ENCODE data around the gene KDM2A.

The KDM2A gene

GRCh38 chr11:67117672-67118180 is 1.3 kb upstream of the KDM2A start:
- DNase-seq (ENCODE audit: low read depth in 1 of 2, low spot score in 1 of 2), result no peak
- Histone ChIP-seq H3K4me3 (replicated peaks; ENCODE audit: insufficient read depth, low read length) (no peak overlapping the region), H3K27me3 (ENCODE audit: insufficient read depth, poor library complexity, severe bottlenecking) (no peaks in the 10 kb centered on the region), H3K27ac (replicated peaks) (peak overlapping the region; percentile 18; the same call in 1 of the 2 replicates)
- TF ChIP-seq REST (IDR thresholded peaks at IDR 0.05; ENCODE audit: insufficient replicate concordance, low read depth), result no peak
- TF ChIP-seq SPI1 (IDR thresholded peaks at IDR 0.05; ENCODE audit: borderline replicate concordance, low read depth), result no peak
- TF ChIP-seq CTCF (IDR thresholded peaks at IDR 0.05; ENCODE audit: insufficient read depth, low read length), result no peak
- no peak for TF ChIP-seq POLR2AphosphoS5 (IDR thresholded peaks at IDR 0.05; ENCODE audit: low read depth)
- TF ChIP-seq GABPA (IDR thresholded peaks at IDR 0.05; ENCODE audit: low read depth), result no peak

GRCh38 chr11:67118181-67118766 is 789 bp upstream of the KDM2A start:
- H3K4me3 ChIP-seq (replicated peaks; ENCODE audit: insufficient read depth, low read length), result peak overlapping the region; percentile 37
- no peak for DNase-seq (ENCODE audit: low read depth in 1 of 2, low spot score in 1 of 2)
- no peak for TF ChIP-seq REST (IDR thresholded peaks at IDR 0.05; ENCODE audit: insufficient replicate concordance, low read depth)
- no peak; the same call in 1 of the 2 replicates for TF ChIP-seq POLR2AphosphoS5 (IDR thresholded peaks at IDR 0.05; ENCODE audit: low read depth)
- no peak for TF ChIP-seq SPI1 (IDR thresholded peaks at IDR 0.05; ENCODE audit: borderline replicate concordance, low read depth)
- no peak for TF ChIP-seq CTCF (IDR thresholded peaks at IDR 0.05; ENCODE audit: insufficient read depth, low read length)
- no peak for TF ChIP-seq GABPA (IDR thresholded peaks at IDR 0.05; ENCODE audit: low read depth)
- H3K27me3 ChIP-seq (ENCODE audit: insufficient read depth, poor library complexity, severe bottlenecking), result no peaks in the 10 kb centered on the region
- H3K27ac ChIP-seq (replicated peaks), result peak overlapping the region; percentile 81

GRCh38 chr11:67119585-67120391 is 725 bp downstream of the KDM2A start:
- no peak for TF ChIP-seq POLR2AphosphoS5 (IDR thresholded peaks at IDR 0.05; ENCODE audit: low read depth)
- no peak for TF ChIP-seq CTCF (IDR thresholded peaks at IDR 0.05; ENCODE audit: insufficient read depth, low read length)
- TF ChIP-seq GABPA (IDR thresholded peaks at IDR 0.05; ENCODE audit: low read depth), result no peak
- no peak for TF ChIP-seq REST (IDR thresholded peaks at IDR 0.05; ENCODE audit: insufficient replicate concordance, low read depth)
- no peak for TF ChIP-seq SPI1 (IDR thresholded peaks at IDR 0.05; ENCODE audit: borderline replicate concordance, low read depth)
- H3K4me3 ChIP-seq (replicated peaks; ENCODE audit: insufficient read depth, low read length), result peak overlapping the region; percentile 70
- peak overlapping the region; percentile 94 for H3K27ac ChIP-seq (replicated peaks)
- DNase-seq (ENCODE audit: low read depth in 1 of 2, low spot score in 1 of 2), result peak in 1 of 2 experiments; percentile 21
- H3K27me3 ChIP-seq (ENCODE audit: insufficient read depth, poor library complexity, severe bottlenecking), result no peaks in the 10 kb centered on the region

Data from HL-60 (cell line).